Measurements from ENCODE around the gene HSD17B8. TPM values are rescaled to one million over a fixed set of nuclear protein-coding genes. Genes with fewer than 3 reads are reported as not detected.

The HSD17B8 gene
- total RNA-seq, 2 experiments from 2014 or later, result 11.6 to 18.8 TPM

- Histone ChIP-seq H4K20me1 (ENCODE audit: insufficient read depth, low read length) (no peaks in the 10 kb centered on the region), H3K4me3 (ENCODE audit: low read depth, low read length, poor library complexity, severe bottlenecking) (peak within 1 kb of the TSS; percentile 90), H2AFZ (ENCODE audit: low read length) (peak within 1 kb of the TSS; percentile 65), H3K4me1 (ENCODE audit: insufficient read depth, low read length, poor library complexity, severe bottlenecking) (peaks cover 40% of the 10 kb centered on the region), H3K27ac (ENCODE audit: low read depth, low read length, poor library complexity, severe bottlenecking) (peak within 1 kb of the TSS; percentile 47), H3K9me3 (ENCODE audit: low read length) (no peaks in the 10 kb centered on the region), H3K36me3 (ENCODE audit: insufficient read depth, low read length) (peaks cover 16% of the 10 kb centered on the region), H3K4me2 (ENCODE audit: low read length) (peak within 1 kb of the TSS; percentile 91), H3K9me2 (ENCODE audit: insufficient read depth, low read length) (no peaks in the 10 kb centered on the region), H3K79me2 (ENCODE audit: insufficient read depth, low read depth, low read length) (peaks cover 6% of the 10 kb centered on the region; the same call in 1 of the 2 replicates)
- TF ChIP-seq CTCF (conservative IDR thresholded peaks at IDR 0.05; ENCODE audit: low read length) (no peak), EZH2phosphoT487 (IDR thresholded peaks at IDR 0.05; ENCODE audit: borderline replicate concordance, low read depth, low read length) (no peak)
- POLR2A ChIA-PET, result interaction anchor here (0.6 to 1.5 kb wide), 9 partner anchors 9 to 940 kb away, joined by 3 to 5 read pairs (median 3); no protein-coding TSS in a partner anchor
- DNase-seq (ENCODE audit: low spot score), result peak; percentile 85
- CTCF ChIA-PET (ENCODE audit: unreplicated experiment), result interaction anchor here (0.6 to 0.7 kb wide), 4 partner anchors 9 to 91 kb away, joined by 3 to 7 read pairs (median 4); no protein-coding TSS in a partner anchor
- BruUV-seq (replicated peaks), result no TSS peak
- intact Hi-C loops (cut with micrococcal nuclease; ENCODE audit: unreplicated experiment), result loop anchor here (10.0 kb wide), 1 partner anchor 206 kb away; the partner anchor contains the start of genes CUTA and PHF1
Observed at GRCh38 chr6:33208091-33208967, 3.9 kb downstream of the HSD17B8 start, which contains the start of gene RING1. RING1 (plus strand) TSS chr6:33208500; CDS start chr6:33208823, 323 bp downstream.

DNA sequence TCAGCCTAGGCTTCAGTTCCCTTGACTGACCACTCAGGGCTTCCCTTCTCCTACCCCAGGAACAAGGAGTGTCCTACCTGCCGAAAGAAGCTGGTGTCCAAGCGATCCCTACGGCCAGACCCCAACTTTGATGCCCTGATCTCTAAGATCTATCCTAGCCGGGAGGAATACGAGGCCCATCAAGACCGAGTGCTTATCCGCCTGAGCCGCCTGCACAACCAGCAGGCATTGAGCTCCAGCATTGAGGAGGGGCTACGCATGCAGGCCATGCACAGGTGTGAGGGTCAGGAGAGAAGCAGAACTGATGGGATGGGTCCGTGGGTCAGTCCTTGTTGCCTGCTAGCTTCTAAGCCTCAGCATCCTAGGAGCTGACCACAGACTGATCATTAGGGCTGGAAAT, 5.4 kb downstream of the HSD17B8 start:
- Histone ChIP-seq H3K4me2 (ENCODE audit: low read length) (no peak overlapping the region), H2AFZ (ENCODE audit: low read length) (no peak overlapping the region), H3K36me3 (ENCODE audit: insufficient read depth, low read length) (peaks cover 8% of the 10 kb centered on the region; the same call in 1 of the 2 replicates), H3K27ac (ENCODE audit: low read depth, low read length, poor library complexity, severe bottlenecking) (no peak overlapping the region), H3K4me3 (ENCODE audit: low read depth, low read length, poor library complexity, severe bottlenecking) (no peak overlapping the region), H4K20me1 (ENCODE audit: insufficient read depth, low read length) (no peaks in the 10 kb centered on the region), H3K4me1 (ENCODE audit: insufficient read depth, low read length, poor library complexity, severe bottlenecking) (peaks cover 28% of the 10 kb centered on the region), H3K9me2 (ENCODE audit: insufficient read depth, low read length) (no peaks in the 10 kb centered on the region), H3K79me2 (ENCODE audit: insufficient read depth, low read depth, low read length) (peaks cover 6% of the 10 kb centered on the region; the same call in 1 of the 2 replicates), H3K9me3 (ENCODE audit: low read length) (no peaks in the 10 kb centered on the region)
- DNase-seq (ENCODE audit: low spot score), result no peak
- ChIA-PET CTCF (ENCODE audit: unreplicated experiment) (no interaction called here), POLR2A (interaction anchor here (1.4 to 1.5 kb wide), 2 partner anchors 17 to 22 kb away, joined by 3 to 4 read pairs; no protein-coding TSS in a partner anchor)
- TF ChIP-seq EZH2phosphoT487 (IDR thresholded peaks at IDR 0.05; ENCODE audit: borderline replicate concordance, low read depth, low read length), result no peak
- TF ChIP-seq CTCF (conservative IDR thresholded peaks at IDR 0.05; ENCODE audit: low read length), result no peak
- intact Hi-C loops (cut with micrococcal nuclease; ENCODE audit: unreplicated experiment), result loop anchor here (10.0 kb wide), 1 partner anchor 205 kb away; the partner anchor contains the start of genes CUTA and PHF1
- no TSS peak for BruUV-seq (replicated peaks)

All from OCI-LY7 (cell line).